GM18517 (cell line): ENCODE measurements around the gene PDE4B.
A peak's percentile ranks its signal among the peaks of the same experiment; 100 is the strongest.
"Not testable (repeated sequence)": the region's sequence is repeated elsewhere in the genome, so short reads cannot be mapped to it uniquely, and the experiment has no call there.

Source experiments
- ATAC-seq: cut with Tn5 transposase; IDR thresholded peaks from one replicate; pipeline ENCODE4 v1.9.1; 2021; ENCODE audit warnings: mild to moderate bottlenecking, moderate library complexity; ENCODE audit not compliant: unreplicated experiment

Gene PDE4B

GRCh38 chr1:66112744-66113400 lies 320.2 kb downstream of the PDE4B start:
- ATAC-seq: no peak

- ATAC-seq: no peak
These were observed 326.5 kb downstream of the PDE4B start for GRCh38 chr1:66119148-66119547.

- ATAC-seq: no peak
These were observed 332.0 kb downstream of the PDE4B start for GRCh38 chr1:66124670-66125069.

GRCh38 chr1:66128641-66129040 lies 335.9 kb downstream of the PDE4B start:
- not testable (repeated sequence) for ATAC-seq

- ATAC-seq: no peak
These were observed 339.6 kb downstream of the PDE4B start for GRCh38 chr1:66132324-66132723.

- ATAC-seq: no peak
These were observed 341.3 kb downstream of the PDE4B start for GRCh38 chr1:66134004-66134403.

GRCh38 chr1:66135161-66135560 lies 342.5 kb downstream of the PDE4B start:
- ATAC-seq: no peak

- not testable (repeated sequence) for ATAC-seq
These were observed 343.7 kb downstream of the PDE4B start for GRCh38 chr1:66136423-66136822.

- ATAC-seq: no peak
These were observed 344.5 kb downstream of the PDE4B start for GRCh38 chr1:66137235-66137634.

- ATAC-seq: no peak
These were observed 345.9 kb downstream of the PDE4B start for GRCh38 chr1:66138613-66139012.

- no peak for ATAC-seq
These were observed 347.4 kb downstream of the PDE4B start for GRCh38 chr1:66140072-66140471.

- ATAC-seq: no peak
These were observed 351.0 kb downstream of the PDE4B start for GRCh38 chr1:66143651-66144050.

GRCh38 chr1:66147226-66147835 lies 354.6 kb downstream of the PDE4B start:
- ATAC-seq: no peak

- ATAC-seq: no peak
These were observed 359.3 kb downstream of the PDE4B start for GRCh38 chr1:66152034-66152433.

- no peak for ATAC-seq
These were observed 361.7 kb downstream of the PDE4B start for GRCh38 chr1:66154394-66154793.

GRCh38 chr1:66156144-66156543 lies 363.4 kb downstream of the PDE4B start:
- ATAC-seq: no peak

- no peak for ATAC-seq
These were observed 367.1 kb downstream of the PDE4B start for GRCh38 chr1:66159800-66160199.

- no peak for ATAC-seq
These were observed 368.0 kb downstream of the PDE4B start for GRCh38 chr1:66160719-66161118.

GRCh38 chr1:66166753-66167152 lies 374.1 kb downstream of the PDE4B start:
- ATAC-seq: no peak

GRCh38 chr1:66167267-66167666 lies 374.6 kb downstream of the PDE4B start:
- ATAC-seq: no peak

GRCh38 chr1:66168467-66168887 lies 375.8 kb downstream of the PDE4B start:
- peak; percentile 51 for ATAC-seq

- ATAC-seq: no peak
These were observed 376.4 kb downstream of the PDE4B start for GRCh38 chr1:66168948-66169671.
